ENCODE results near the gene ONECUT2. TPM values are rescaled to one million over a fixed set of nuclear protein-coding genes. Genes with fewer than 3 reads are reported as not detected.

The ONECUT2 gene
- polyA plus RNA-seq, 3 donors, result not detected

DNA sequence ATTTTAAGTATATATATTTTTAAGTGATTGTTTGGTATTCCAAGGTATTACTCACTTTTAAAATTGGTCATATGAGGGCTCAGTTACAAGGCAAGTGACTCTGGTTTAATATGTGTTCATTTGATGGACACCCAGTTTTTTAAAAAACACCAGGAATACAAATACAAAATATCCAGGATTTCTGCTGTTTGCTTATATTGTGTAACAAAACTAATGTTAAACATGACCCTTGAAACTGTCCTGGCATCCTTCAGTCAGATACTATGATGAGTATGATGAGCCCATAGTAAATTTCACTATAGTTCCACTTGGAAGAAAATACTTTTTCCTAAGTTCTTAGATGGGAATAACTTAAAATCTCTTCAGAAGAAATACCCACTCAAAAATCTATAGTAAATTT, 11.4 kb upstream of the ONECUT2 start:
- Histone ChIP-seq H3K79me2 (ENCODE audit: insufficient read depth, low read length) (no peaks in the 10 kb centered on the region), H3K27ac (ENCODE audit: low read depth in 1 of 2, low read length in 2 of 2) (no peak overlapping the region), H3K9ac (ENCODE audit: insufficient read depth, low read length, poor library complexity, severe bottlenecking) (no peak overlapping the region), H3K27me3 (ENCODE audit: control insufficient read depth in 2 of 2, insufficient read depth in 2 of 2, low read length in 2 of 2) (peaks cover 58 to 72% of the 10 kb centered on the region in 2 donors), H2AFZ (ENCODE audit: insufficient read depth, low read depth, low read length, poor library complexity, severe bottlenecking) (no peak overlapping the region), H3K4me1 (ENCODE audit: control insufficient read depth in 1 of 2, insufficient read depth in 2 of 2, low read length in 2 of 2) (peaks cover 10 to 17% of the 10 kb centered on the region in 2 donors), H3K4me2 (replicated peaks; ENCODE audit: extremely low read depth, low read length, poor library complexity, severe bottlenecking) (no peak overlapping the region), H3K9me3 (replicated peaks in 1 of 2; ENCODE audit: control insufficient read depth in 1 of 2, insufficient read depth in 1 of 2, low read length in 2 of 2) (peaks cover 7 to 21% of the 10 kb centered on the region in 2 donors), H3K36me3 (replicated peaks in 1 of 2; ENCODE audit: control insufficient read depth in 1 of 2, insufficient read depth in 2 of 2, low read length in 2 of 2) (no peaks in the 10 kb centered on the region), H3K4me3 (replicated peaks in 1 of 3; ENCODE audit: low read depth in 2 of 3, low read length in 3 of 3) (no peak overlapping the region), H4K20me1 (ENCODE audit: insufficient read depth, low read length) (no peaks in the 10 kb centered on the region)
- intact Hi-C loops (cut with micrococcal nuclease), result no loop called here
- H3K4me1 Mint-ChIP-seq, result peaks cover 5% of the 10 kb centered on the region
- H3K27ac Mint-ChIP-seq, result no peak overlapping the region
- H3K4me3 Mint-ChIP-seq, result peak overlapping the region in 1 of 2 donors; percentile 21
- peaks cover 9 to 28% (median 20%) of the 10 kb centered on the region in 7 donors for H3K9me3 Mint-ChIP-seq
- TF ChIP-seq, protein P1, sequence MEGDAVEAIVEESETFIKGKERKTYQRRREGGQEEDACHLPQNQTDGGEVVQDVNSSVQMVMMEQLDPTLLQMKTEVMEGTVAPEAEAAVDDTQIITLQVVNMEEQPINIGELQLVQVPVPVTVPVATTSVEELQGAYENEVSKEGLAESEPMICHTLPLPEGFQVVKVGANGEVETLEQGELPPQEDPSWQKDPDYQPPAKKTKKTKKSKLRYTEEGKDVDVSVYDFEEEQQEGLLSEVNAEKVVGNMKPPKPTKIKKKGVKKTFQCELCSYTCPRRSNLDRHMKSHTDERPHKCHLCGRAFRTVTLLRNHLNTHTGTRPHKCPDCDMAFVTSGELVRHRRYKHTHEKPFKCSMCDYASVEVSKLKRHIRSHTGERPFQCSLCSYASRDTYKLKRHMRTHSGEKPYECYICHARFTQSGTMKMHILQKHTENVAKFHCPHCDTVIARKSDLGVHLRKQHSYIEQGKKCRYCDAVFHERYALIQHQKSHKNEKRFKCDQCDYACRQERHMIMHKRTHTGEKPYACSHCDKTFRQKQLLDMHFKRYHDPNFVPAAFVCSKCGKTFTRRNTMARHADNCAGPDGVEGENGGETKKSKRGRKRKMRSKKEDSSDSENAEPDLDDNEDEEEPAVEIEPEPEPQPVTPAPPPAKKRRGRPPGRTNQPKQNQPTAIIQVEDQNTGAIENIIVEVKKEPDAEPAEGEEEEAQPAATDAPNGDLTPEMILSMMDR (IDR thresholded peaks at IDR 0.05), result no peak
- no peaks in the 10 kb centered on the region for H3K36me3 Mint-ChIP-seq
- peaks cover 58 to 75% (median 65%) of the 10 kb centered on the region in 3 donors for H3K27me3 Mint-ChIP-seq (ENCODE audit: low read depth in 3 of 3)
- DNase-seq, result no peak

DNA sequence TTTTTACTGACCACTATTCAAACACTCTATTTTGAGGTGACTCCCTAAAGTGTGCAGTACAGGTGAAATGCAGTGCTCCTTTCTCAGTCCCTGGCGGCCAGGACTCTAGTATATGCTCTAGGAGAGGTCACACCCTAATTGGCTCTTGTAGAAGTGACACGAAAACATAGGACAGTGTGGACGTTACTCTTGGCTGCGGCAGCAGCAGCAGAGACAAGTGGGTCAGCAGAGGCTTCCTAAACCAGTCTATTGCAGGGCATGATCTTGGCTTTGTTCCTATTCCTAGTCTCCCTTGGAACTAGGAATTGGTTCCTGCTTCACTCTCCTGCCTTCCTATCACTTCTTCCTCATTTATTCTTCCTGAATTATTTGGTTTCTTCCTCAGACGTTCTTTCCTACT, 10.1 kb upstream of the ONECUT2 start:
- H4K20me1 ChIP-seq (ENCODE audit: insufficient read depth, low read length), result no peaks in the 10 kb centered on the region
- Mint-ChIP-seq H3K36me3 (peaks cover 3 to 5% of the 10 kb centered on the region in 2 donors), H3K4me3 (peak overlapping the region in 1 of 2 donors; percentile 85), H3K27me3 (ENCODE audit: low read depth in 3 of 3) (peaks cover 68 to 83% (median 76%) of the 10 kb centered on the region in 3 donors), H3K4me1 (peaks cover 18% of the 10 kb centered on the region), H3K27ac (no peak overlapping the region), H3K9me3 (peaks cover 11 to 41% (median 29%) of the 10 kb centered on the region in 7 donors)
- intact Hi-C loops (cut with micrococcal nuclease), result no loop called here
- WGBS (ENCODE audit: insufficient coverage), result 83% methylated on average over 4 of the region's 5 CpGs
- DNase-seq, result no peak
- no peak overlapping the region for H3K27ac ChIP-seq (ENCODE audit: low read depth in 1 of 2, low read length in 2 of 2)
- no peaks in the 10 kb centered on the region for H3K79me2 ChIP-seq (ENCODE audit: insufficient read depth, low read length)
- peaks cover 15 to 22% of the 10 kb centered on the region in 2 donors for H3K4me1 ChIP-seq (ENCODE audit: control insufficient read depth in 1 of 2, insufficient read depth in 2 of 2, low read length in 2 of 2)
- H3K4me3 ChIP-seq (replicated peaks in 1 of 3; ENCODE audit: low read depth in 2 of 3, low read length in 3 of 3), result no peak overlapping the region
- TF ChIP-seq, protein P1 (IDR thresholded peaks at IDR 0.05), result no peak
- no peaks in the 10 kb centered on the region for H3K36me3 ChIP-seq (replicated peaks in 1 of 2; ENCODE audit: control insufficient read depth in 1 of 2, insufficient read depth in 2 of 2, low read length in 2 of 2)
- H3K9ac ChIP-seq (ENCODE audit: insufficient read depth, low read length, poor library complexity, severe bottlenecking), result no peak overlapping the region
- no peak overlapping the region for H2AFZ ChIP-seq (ENCODE audit: insufficient read depth, low read depth, low read length, poor library complexity, severe bottlenecking)
- H3K4me2 ChIP-seq (replicated peaks; ENCODE audit: extremely low read depth, low read length, poor library complexity, severe bottlenecking), result no peak overlapping the region
- peaks cover 9 to 33% of the 10 kb centered on the region in 2 donors for H3K9me3 ChIP-seq (replicated peaks in 1 of 2; ENCODE audit: control insufficient read depth in 1 of 2, insufficient read depth in 1 of 2, low read length in 2 of 2)
- H3K27me3 ChIP-seq (ENCODE audit: control insufficient read depth in 2 of 2, insufficient read depth in 2 of 2, low read length in 2 of 2), result peaks cover 71 to 82% of the 10 kb centered on the region in 2 donors
